ENCODE data around the gene LACC1.

DNA sequence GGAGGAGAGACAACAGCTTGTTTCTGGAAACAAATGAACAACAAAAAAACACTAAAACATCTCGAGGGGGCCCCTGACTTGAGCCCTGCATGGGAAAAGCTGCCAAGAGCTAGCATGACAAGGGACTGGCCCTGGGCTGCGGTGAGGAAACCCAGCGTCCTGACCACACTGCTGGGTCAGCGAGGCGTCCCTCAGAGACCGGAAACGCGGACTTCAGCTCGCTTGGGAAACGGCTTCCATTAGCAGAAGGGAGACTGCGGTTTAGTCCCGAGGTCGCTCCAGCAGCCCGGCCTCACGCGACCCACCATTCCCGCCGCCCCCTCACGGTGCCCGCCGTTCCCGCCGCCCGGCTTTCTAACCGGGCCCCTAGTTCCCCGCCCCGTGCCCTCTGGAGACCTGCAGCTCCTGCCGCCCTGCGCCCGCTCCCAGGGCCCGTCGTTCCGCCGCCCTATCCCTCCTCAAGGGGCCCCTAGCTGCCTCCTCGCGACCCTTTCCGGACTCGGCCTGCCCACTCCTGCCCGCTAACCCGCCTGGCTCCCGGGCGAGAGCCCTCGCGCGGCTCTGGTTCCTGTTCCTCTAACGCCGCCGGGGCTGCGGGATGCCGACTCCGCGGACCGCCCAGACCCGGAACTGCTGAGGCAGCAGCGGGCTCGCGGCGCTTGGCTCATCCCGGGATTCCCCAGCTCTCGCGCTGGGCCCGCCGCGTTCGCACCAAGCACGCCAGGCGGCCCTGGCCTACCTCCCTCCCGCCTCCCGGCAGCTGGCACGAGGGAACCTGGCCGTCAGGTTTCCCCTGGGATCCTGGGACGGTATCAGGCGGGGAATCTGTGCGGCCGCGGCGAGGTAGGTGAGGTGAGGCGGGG, 581 bp upstream of the LACC1 start, which contains the start of gene CCDC122:
- TF ChIP-seq, protein P1, sequence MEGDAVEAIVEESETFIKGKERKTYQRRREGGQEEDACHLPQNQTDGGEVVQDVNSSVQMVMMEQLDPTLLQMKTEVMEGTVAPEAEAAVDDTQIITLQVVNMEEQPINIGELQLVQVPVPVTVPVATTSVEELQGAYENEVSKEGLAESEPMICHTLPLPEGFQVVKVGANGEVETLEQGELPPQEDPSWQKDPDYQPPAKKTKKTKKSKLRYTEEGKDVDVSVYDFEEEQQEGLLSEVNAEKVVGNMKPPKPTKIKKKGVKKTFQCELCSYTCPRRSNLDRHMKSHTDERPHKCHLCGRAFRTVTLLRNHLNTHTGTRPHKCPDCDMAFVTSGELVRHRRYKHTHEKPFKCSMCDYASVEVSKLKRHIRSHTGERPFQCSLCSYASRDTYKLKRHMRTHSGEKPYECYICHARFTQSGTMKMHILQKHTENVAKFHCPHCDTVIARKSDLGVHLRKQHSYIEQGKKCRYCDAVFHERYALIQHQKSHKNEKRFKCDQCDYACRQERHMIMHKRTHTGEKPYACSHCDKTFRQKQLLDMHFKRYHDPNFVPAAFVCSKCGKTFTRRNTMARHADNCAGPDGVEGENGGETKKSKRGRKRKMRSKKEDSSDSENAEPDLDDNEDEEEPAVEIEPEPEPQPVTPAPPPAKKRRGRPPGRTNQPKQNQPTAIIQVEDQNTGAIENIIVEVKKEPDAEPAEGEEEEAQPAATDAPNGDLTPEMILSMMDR (IDR thresholded peaks at IDR 0.05), result peak in 1 of 3 donors; percentile 7
- no peak for TF ChIP-seq EP300 (IDR thresholded peaks at IDR 0.05)
